ENCODE data around the gene NME5.

NME5 gene

GRCh38 chr5:138129347-138129746, 9.9 kb downstream of the NME5 start:
- no peak for DNase-seq

- no peak for DNase-seq
Observed at GRCh38 chr5:138128334-138128733, 10.9 kb downstream of the NME5 start.

GRCh38 chr5:138115254-138115653, 24.0 kb downstream of the NME5 start:
- DNase-seq: no peak

- DNase-seq: no peak
Observed at GRCh38 chr5:138111937-138112336, 27.3 kb downstream of the NME5 start.

- no peak for DNase-seq
Observed at GRCh38 chr5:138111181-138111580, 28.0 kb downstream of the NME5 start.

GRCh38 chr5:138110266-138110963, 28.8 kb downstream of the NME5 start:
- DNase-seq: no peak

GRCh38 chr5:138109463-138110265, 29.6 kb downstream of the NME5 start:
- DNase-seq: no peak

GRCh38 chr5:138107213-138107612, 32.0 kb downstream of the NME5 start:
- no peak for DNase-seq

- no peak for DNase-seq
Observed at GRCh38 chr5:138105709-138106108, 33.5 kb downstream of the NME5 start.

GRCh38 chr5:138103319-138103637, 36.0 kb downstream of the NME5 start:
- DNase-seq: no peak

- DNase-seq: no peak
Observed at GRCh38 chr5:138102454-138103318, 36.5 kb downstream of the NME5 start.

GRCh38 chr5:138096997-138097828, 42.0 kb downstream of the NME5 start:
- DNase-seq: no peak

- DNase-seq: no peak
Observed at GRCh38 chr5:138096363-138096762, 42.9 kb downstream of the NME5 start.

- no peak for DNase-seq
Observed at GRCh38 chr5:138095100-138095907, 43.9 kb downstream of the NME5 start.

- DNase-seq: no peak
Observed at GRCh38 chr5:138093036-138093435, 46.2 kb downstream of the NME5 start.

GRCh38 chr5:138092301-138092700, 46.9 kb downstream of the NME5 start:
- no peak for DNase-seq

GRCh38 chr5:138091685-138092084, 47.5 kb downstream of the NME5 start:
- DNase-seq: no peak

GRCh38 chr5:138083702-138084101, 55.5 kb downstream of the NME5 start, which contains the start of gene WNT8A:
Gene WNT8A (plus strand): TSS chr5:138084033. CDS start chr5:138084128, 95 bp downstream.
- no peak for DNase-seq

GRCh38 chr5:138082033-138082432, 57.2 kb downstream of the NME5 start:
- peak; percentile 37 for DNase-seq

GRCh38 chr5:138078006-138078643, 61.1 kb downstream of the NME5 start:
- no peak for DNase-seq

- peak; percentile 78 for DNase-seq
Observed at GRCh38 chr5:138077064-138077696, 62.0 kb downstream of the NME5 start.
